Nephron progenitor cell (in vitro differentiated cells): ENCODE results near the gene WNT5A.

Experiments used
- DNase-seq: peaks from one replicate; pipeline ENCODE4 v3.0.0; 2021
- H3K27ac Mint-ChIP-seq: 2 replicates; pipeline ENCODE4 v1.8.0; 2021; ENCODE audit warnings: mild to moderate bottlenecking, moderate library complexity, mixed read lengths
- H3K27me3 Mint-ChIP-seq: 2 replicates; pipeline ENCODE4 v1.8.0; 2021; ENCODE audit warnings: mild to moderate bottlenecking, low read depth, mixed read lengths; ENCODE audit not compliant: poor library complexity
- H3K36me3 Mint-ChIP-seq: 2 replicates; pipeline ENCODE4 v1.8.0; 2021; ENCODE audit warnings: low read depth, mixed read lengths
- H3K4me1 Mint-ChIP-seq: 2 replicates; pipeline ENCODE4 v1.8.0; 2021; ENCODE audit warnings: mixed read lengths
- H3K4me3 Mint-ChIP-seq: 2 replicates; pipeline ENCODE4 v1.8.0; 2021; ENCODE audit warnings: mild to moderate bottlenecking, moderate library complexity, mixed read lengths
- H3K9me3 Mint-ChIP-seq: 2 replicates; pipeline ENCODE4 v1.8.0; 2021; ENCODE audit warnings: mild to moderate bottlenecking, moderate library complexity, mixed read lengths
- TF ChIP-seq, protein P1 (sequence below): fragments of 200-600 bp; sonication (generic); IDR thresholded peaks from 2 replicates; pipeline ENCODE4 v1.5.0; 2021; ENCODE audit warnings: antibody characterized with exemption

The WNT5A gene

DNA sequence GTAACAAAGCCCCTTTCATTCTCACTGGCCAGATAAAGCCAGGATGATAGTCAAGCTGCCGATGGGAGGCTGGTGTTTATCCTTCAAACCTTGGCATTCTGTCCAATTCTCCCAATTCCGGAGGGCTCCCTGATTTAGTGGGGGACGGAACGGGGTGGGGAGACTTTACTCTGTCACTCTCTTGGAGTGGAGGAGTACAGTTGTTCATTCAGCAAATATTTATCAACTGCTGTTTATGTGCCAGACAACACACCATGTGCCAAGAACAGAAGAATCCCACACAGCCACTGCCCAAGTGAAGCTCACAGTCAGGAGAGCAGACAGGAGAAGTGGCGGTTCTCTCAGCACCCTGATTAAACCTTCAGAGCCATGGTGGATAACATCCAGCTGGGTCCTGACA, 63.3 kb downstream of the WNT5A start:
- Mint-ChIP-seq H3K27me3 (peaks cover 4% of the 10 kb centered on the region), H3K4me1 (no peaks in the 10 kb centered on the region), H3K4me3 (no peak overlapping the region), H3K27ac (no peak overlapping the region), H3K9me3 (peaks cover 47% of the 10 kb centered on the region), H3K36me3 (peaks cover 14% of the 10 kb centered on the region)
- DNase-seq = no peak
- TF ChIP-seq, protein P1, sequence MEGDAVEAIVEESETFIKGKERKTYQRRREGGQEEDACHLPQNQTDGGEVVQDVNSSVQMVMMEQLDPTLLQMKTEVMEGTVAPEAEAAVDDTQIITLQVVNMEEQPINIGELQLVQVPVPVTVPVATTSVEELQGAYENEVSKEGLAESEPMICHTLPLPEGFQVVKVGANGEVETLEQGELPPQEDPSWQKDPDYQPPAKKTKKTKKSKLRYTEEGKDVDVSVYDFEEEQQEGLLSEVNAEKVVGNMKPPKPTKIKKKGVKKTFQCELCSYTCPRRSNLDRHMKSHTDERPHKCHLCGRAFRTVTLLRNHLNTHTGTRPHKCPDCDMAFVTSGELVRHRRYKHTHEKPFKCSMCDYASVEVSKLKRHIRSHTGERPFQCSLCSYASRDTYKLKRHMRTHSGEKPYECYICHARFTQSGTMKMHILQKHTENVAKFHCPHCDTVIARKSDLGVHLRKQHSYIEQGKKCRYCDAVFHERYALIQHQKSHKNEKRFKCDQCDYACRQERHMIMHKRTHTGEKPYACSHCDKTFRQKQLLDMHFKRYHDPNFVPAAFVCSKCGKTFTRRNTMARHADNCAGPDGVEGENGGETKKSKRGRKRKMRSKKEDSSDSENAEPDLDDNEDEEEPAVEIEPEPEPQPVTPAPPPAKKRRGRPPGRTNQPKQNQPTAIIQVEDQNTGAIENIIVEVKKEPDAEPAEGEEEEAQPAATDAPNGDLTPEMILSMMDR = no peak

GRCh38 chr3:55417211-55417610, 69.9 kb downstream of the WNT5A start:
- DNase-seq = no peak
- peaks cover 25% of the 10 kb centered on the region for H3K36me3 Mint-ChIP-seq
- peaks cover 43% of the 10 kb centered on the region for H3K9me3 Mint-ChIP-seq
- H3K27me3 Mint-ChIP-seq = peaks cover 4% of the 10 kb centered on the region
- peaks cover 7% of the 10 kb centered on the region for H3K4me1 Mint-ChIP-seq
- TF ChIP-seq, protein P1 = no peak
- no peak overlapping the region for H3K4me3 Mint-ChIP-seq
- H3K27ac Mint-ChIP-seq = no peak overlapping the region

DNA sequence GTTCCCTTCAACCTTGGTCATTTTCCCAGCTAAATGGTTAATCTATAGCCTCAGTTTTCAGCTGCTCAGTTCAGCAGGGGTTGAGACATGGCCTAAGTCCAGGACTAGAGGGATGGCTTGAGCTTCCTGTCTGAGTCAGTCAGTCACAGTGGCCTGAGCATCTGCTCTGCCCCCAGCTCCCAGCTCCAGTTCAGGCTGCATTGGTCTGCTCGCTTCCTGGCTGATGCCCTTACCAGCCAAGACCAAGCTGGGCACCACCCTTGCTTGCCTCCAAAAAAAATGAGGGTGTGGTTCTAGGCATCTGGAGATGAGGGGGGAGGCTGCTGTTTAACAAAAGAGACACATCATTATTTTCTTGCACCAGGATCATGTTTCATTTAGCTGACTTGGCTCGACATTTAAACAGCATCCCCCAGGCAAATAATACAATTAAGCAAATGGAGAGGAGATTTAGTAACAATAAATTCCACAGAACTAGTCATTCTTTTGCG, 70.7 kb downstream of the WNT5A start:
- DNase-seq = no peak

More for the DNA sequence above, 70.7 kb downstream of the WNT5A start:
- Mint-ChIP-seq H3K27me3 (peaks cover 4% of the 10 kb centered on the region), H3K9me3 (peaks cover 39% of the 10 kb centered on the region), H3K36me3 (peaks cover 25% of the 10 kb centered on the region), H3K4me3 (no peak overlapping the region), H3K4me1 (peaks cover 7% of the 10 kb centered on the region), H3K27ac (no peak overlapping the region)
- TF ChIP-seq, protein P1 = no peak
